GM20431 (cell line): Measurements from ENCODE around the gene TMEM169.

ENCODE experiments used
- in situ Hi-C: fragments of 300-500 bp; cut with MseI, MboI; formaldehyde crosslinking; loops from one replicate; pipeline ENCODE4 v1.15.0; 2020; ENCODE audit warnings: low sequenced_read_pairs; ENCODE audit not compliant: unreplicated experiment

Gene TMEM169

DNA sequence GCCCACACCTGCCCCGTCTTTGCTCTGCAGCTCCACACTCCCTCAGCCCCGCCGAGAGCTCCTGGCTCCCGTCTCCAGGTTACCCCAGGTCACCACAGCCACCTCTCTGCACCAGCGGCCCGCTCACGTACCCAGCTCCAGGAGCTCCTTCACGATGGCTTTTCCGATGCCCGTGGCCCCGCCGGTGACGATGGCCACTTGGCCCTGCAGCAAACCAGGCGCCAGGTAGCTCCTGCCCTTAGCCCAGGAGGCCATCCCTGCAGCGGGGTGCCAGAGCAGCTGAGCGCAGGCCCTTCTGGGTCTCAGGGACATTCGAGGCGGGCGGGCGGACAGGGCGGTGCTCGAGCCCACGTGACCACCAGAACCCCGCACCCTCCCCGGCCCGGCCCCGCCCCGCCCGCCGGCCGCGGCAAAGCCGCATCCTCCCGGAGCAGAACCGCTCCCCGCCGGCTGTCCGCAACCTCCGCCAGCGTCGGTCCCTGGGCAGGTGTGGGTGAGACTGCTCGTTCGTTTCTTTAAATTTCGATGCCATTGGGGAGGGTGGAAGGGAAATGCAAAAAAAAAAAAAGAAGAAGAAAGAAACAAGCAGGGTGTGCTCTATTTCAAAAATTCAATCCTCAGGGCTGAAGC, at the start of gene TMEM169, which contains the start of gene PECR:
Gene TMEM169 (plus strand): TSS at position 433 of the 630 bp plus-strand sequence. CDS start 14,045 bp downstream, outside the sequence.
Gene PECR (minus strand): TSS at position 323 of the 630 bp plus-strand sequence. CDS start 68 bp downstream, at position 255.
- in situ Hi-C loops, result no loop called here

DNA sequence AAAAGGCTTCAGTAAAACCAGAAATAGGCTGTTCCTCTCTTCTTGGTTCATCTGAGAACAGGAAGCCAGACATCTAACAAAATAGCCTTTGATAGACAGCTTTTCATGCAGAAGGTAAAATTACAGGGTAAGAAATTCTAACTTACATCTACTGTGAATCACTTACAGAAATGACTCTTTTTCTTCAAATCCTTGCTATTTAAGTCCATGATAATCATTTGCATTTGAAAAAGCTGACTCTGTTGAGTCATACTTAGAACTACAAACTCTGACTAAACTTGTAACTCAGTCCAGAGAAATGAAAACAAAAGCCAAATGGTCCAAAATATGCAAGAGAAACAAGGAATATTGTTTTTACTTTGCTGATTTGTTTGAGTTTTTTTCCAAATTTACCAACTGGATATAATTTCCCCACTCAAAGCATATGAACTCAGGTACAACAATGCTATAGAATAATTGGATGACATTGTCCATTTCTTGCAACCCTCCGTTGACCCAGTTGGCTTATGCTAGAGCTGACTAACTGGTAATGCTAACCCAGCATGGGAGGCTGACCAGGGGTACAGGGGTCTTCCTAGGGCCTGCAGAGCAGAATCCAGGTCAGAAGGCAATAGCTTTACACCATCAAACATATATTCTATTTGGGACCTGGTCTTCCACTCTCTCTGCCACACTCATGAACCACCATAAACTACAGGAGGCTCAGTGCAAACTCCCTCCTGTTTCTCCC, 49.6 kb upstream of the TMEM169 start:
- in situ Hi-C loops, result no loop called here

DNA sequence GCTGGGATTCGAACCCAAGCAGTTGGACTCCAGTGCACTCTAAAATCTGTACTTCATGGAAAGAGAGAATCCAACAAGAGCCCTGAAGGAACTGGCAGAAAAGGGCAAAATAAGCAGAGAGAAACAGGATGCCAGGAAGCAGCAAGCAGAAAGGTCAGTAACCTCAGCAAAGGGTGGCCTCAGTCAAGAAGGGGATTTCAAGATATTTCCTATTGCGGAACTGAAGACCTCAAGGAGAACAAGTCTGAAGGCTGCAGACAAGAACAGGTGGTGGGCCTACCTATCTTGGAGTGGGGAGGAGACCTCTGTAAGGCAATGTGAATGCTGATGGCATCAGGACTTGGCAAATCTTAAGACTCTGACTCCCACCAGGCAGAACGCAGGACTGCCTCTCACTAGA, 48.3 kb upstream of the TMEM169 start:
- in situ Hi-C loops, result no loop called here

DNA sequence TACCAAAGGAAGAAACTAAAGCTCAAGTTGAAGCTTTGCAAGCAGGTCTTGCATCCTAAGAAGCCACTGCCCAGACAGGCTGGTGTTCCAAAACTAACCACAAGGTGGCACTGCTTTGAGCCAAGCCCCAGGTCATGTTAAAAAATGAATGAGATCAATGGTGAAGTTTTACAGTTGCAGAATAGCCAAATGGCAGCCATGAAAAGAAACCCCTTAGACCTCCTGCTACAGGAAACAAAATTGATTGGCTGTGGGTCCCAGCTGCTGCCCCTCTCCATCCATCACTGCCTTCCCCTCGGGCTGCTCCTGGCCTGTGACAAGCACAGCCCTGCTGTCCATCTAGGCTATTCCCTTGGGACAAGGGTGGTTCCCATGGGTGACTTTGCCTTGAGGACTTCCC, 47.7 kb upstream of the TMEM169 start:
- in situ Hi-C loops, result no loop called here

GRCh38 chr2:216039918-216040317, 41.8 kb upstream of the TMEM169 start:
- in situ Hi-C loops, result no loop called here

DNA sequence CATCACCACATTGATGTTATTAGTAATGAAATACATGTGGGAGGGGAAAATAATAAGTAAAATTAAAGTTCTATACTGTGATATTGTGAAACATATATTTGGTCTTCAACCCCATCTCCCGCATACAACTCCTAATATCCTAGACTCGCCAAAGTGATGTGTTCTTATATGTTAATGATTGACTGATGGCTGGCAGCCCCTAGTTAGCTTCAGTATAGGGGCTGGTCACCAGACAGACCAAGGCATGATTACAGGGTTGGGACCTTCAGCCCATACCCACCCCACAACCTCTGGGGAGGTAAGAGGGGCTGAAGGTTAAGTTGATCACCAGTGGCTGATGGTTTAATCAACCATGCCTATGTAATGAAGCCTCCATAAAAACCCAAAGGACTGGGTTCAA, 40.3 kb upstream of the TMEM169 start:
- in situ Hi-C loops, result no loop called here

DNA sequence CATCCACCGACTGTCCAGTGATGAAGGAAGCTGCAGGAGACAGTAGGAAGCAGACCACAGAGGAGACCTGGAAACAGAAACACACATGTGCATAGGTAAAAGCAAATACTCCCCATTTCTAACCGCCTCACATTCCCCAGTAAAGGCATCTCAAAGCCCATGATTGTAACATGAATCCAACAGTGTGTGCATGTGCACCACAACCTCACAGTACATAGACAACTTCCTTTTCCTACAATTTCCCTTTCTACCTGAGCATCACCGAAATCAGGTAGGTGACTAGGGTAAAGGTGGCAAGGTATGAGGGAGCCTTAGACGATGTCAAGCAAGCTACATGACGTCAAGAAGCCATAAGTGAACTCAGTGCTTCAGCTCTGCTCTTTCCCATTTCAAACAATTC, 37.8 kb upstream of the TMEM169 start:
- in situ Hi-C loops, result no loop called here

DNA sequence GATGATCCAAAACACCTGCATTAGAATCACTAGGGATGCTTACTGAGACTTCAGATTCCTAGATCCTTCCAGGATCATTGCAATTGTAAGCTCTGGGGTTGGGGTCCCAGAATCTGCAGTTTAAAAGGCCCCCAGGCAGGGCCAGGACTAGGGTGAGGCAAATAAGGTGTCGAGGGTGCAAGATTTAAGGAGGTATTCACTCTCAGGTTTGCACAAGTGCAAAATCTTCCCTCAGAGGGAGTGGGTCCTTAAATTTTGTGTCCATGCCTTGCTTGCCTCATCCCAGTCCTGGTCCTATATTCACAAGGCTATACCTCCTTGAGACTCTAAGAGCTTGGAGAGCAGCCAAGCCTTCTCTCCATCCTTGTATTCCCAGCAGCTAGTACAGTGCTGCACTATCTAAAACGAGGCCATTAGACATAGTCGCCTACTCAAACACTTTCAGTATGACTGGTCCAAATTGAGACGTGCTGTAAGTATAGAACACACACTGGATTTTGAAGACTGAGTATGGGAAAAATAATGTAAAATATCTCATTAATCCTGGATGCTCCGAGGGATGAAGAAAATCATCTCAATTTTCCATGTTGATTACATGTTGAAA, 36.7 kb upstream of the TMEM169 start:
- in situ Hi-C loops, result no loop called here

GRCh38 chr2:216047397-216047796, 34.3 kb upstream of the TMEM169 start:
- in situ Hi-C loops, result no loop called here

- in situ Hi-C loops, result no loop called here
Measured at GRCh38 chr2:216049452-216049851, 32.3 kb upstream of the TMEM169 start.

DNA sequence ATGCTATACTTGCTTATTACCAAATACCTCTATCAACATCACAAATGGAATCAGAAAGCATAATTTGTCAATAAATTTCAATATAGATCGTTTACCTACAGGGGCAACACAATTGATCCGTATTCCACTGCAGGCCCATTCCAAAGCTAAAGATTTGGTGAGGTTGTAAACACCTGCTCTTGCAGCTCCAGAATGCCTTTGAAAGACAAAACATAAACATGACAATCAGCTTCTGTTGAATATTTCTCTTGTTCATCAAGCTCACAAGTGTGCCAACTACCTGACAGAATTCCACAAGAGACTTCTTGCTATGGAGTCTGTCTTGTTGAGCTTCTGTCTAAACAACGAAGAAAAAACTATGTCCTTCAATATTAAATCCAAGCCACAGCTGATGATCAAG, 30.4 kb upstream of the TMEM169 start:
- in situ Hi-C loops, result no loop called here

- in situ Hi-C loops, result no loop called here
Measured at GRCh38 chr2:216052420-216052819, 29.3 kb upstream of the TMEM169 start.

DNA sequence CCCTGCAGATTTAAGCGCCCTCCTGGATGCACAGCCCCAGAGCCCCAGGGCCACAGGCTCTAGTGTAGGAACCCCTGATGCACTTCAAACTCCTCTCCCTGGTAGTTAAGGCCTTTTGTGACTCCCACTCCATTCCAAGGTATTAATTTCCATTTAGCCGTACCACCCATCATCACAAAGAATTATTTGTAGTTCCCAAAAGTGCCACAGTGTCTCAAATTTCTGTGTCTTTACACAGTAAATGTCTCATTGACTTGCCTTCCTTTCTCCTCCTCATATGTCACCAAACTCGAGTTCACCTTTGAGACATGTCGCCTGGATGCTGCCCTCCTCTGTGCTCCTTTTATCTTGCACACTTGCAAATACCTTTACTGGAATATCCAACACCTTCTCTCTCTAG, 26.0 kb upstream of the TMEM169 start:
- in situ Hi-C loops, result no loop called here

DNA sequence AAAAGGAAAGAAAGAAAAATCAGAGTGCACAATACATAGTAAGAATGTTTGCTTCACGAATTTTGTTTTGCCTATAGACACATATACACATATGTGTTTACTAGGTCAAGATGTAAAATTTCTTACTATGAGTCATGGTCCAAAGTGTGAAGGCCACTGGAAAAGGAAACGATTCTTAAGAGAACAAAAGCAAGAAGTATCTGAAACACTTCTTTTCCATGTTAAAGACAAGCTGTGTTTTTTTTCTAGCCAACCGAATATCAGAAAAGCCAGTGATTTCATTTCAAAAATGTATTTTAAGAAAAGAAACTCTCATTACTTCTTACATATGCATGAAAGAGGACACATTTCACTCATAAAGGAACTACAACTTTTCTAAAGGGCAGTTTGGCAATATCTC, 25.0 kb upstream of the TMEM169 start:
- in situ Hi-C loops, result no loop called here

DNA sequence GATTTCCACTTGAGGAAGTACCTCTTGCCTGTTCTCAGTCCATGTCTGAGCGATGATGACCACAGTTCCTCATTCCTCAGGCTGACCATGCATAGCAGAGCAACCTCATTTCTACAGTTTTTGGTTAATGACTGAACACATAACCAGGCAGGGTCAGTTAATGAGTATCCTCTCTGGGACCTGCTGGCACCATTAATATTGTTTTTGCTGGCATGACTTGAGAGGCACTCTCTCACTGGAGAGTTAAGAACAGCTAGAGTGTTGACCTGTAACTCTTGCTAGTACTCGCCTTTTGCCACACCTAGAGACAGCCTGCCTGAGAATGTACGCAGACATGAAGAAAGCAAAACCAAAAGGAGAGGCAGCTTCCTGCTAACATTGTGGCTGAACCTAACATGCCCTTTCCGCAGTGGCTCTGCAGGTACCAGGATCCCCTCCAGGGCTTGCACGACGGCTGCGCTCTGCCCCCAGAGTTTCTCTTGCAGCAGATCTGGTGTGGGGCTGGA, 24.0 kb upstream of the TMEM169 start:
- in situ Hi-C loops, result no loop called here

- in situ Hi-C loops, result no loop called here
Measured at GRCh38 chr2:216059233-216059834, 22.4 kb upstream of the TMEM169 start.

DNA sequence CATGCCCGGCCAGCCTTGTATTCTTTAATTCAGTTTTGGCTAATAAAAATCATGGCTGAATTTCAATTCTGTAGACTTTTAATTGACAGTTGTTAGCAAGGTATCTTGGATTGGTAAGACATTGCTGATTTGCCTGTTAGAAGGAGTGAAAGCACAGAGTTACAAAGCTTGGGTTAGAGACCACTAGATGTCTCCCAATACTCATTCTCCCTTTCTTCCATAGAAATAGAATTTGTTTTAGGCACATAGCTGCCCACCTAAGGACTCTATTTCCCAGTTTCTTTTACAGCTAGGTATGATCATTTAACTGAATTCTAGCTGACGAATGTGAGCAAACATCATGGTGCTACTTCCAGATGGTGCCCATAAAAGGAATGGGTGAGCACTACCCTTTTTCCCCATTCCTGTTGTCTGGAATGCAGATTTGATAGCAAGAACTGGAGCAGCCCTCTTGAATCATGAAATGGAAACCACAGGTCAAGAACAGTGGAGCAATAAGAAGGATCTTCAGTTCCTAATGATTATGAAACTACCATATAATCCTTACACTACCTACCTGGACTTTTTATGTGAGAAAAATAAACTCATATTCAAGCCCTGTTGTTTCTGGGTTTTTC, 17.6 kb upstream of the TMEM169 start:
- in situ Hi-C loops, result no loop called here

DNA sequence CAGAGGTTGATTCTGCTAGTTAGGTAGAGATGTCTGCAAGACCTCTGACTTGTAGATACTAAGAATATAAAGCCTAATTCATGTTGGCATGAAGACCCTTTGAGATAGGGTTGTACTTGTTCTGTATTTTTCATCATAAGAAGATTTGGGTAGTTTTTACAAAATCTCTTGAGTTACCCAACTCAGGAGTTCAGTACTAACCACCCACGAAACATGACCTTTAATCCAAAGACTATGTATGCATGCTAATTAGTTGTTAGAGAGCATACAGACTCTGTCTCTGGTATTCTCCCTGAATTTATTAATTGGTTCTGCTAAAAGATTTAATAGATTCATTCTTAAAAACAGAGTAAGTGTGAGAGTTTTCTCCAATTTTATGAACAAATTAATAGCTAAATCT, 17.1 kb upstream of the TMEM169 start:
- in situ Hi-C loops, result no loop called here

- in situ Hi-C loops, result no loop called here
Measured at GRCh38 chr2:216066230-216066629, 15.5 kb upstream of the TMEM169 start.

DNA sequence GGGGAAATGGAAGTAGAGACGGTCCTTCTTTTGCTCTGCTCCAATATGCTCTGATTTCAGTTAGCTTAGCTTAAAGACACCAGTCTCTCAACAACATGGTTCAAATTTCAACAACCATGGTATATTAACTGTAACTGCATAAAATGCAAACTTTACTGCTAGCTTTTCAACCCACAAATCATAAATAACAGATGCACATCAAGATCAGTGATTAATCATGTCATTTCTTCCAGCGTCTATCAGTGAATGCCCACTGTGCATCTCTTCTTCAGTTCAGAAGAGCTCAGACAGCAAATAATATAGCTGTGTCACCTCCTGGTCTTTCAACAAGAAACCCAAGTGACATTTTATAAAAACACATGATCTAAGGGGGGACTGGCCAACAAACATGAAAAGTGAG, 12.7 kb upstream of the TMEM169 start:
- in situ Hi-C loops, result no loop called here
